Neuronal stem cell (in vitro differentiated cells): ENCODE data around the gene DCD.

Experiments
- DNase-seq: peaks from one replicate; pipeline ENCODE4 v3.0.0-alpha.2; 2013; ENCODE audit warnings: low spot score
- H2AFZ ChIP-seq: one replicate; pipeline ENCODE4 v1.6.1; 2013; ENCODE audit warnings: mild to moderate bottlenecking, low read length, inconsistent platforms
- H2AK5ac ChIP-seq: 2 replicates; pipeline ENCODE4 v1.6.1; 2013; ENCODE audit warnings: low read depth, mild to moderate bottlenecking, inconsistent platforms, low read length, moderate library complexity, mixed read lengths
- H2BK120ac ChIP-seq: 2 replicates; pipeline ENCODE4 v1.6.1; 2013; ENCODE audit warnings: low read depth, mild to moderate bottlenecking, inconsistent platforms, low read length, moderate library complexity, mixed read lengths
- H2BK12ac ChIP-seq: one replicate; pipeline ENCODE4 v1.6.1; 2013; ENCODE audit warnings: low read length, inconsistent platforms
- H2BK15ac ChIP-seq: 2 replicates; pipeline ENCODE4 v1.6.1; 2013; ENCODE audit warnings: mild to moderate bottlenecking, low read length, inconsistent platforms, mixed read lengths
- H2BK5ac ChIP-seq: one replicate; pipeline ENCODE4 v1.6.1; 2013; ENCODE audit warnings: inconsistent platforms, mild to moderate bottlenecking, low read length, moderate library complexity
- H3K14ac ChIP-seq: one replicate; pipeline ENCODE4 v1.6.1; 2013; ENCODE audit warnings: low read length, inconsistent platforms
- H3K18ac ChIP-seq: 2 replicates; pipeline ENCODE4 v1.6.1; 2013; ENCODE audit warnings: low read length, inconsistent platforms
- H3K23ac ChIP-seq: 2 replicates; pipeline ENCODE4 v1.6.1; 2013; ENCODE audit warnings: low read depth, mild to moderate bottlenecking, mixed read lengths, low read length, inconsistent platforms; ENCODE audit not compliant: poor library complexity
- H3K27ac ChIP-seq: replicated peaks from 3 replicates; pipeline ENCODE4 v1.5.1; 2013; ENCODE audit warnings: low read length, inconsistent platforms
- H3K27me3 ChIP-seq, 3 experiments: 2 replicates each; pipeline ENCODE4 v1.6.1; 2013; ENCODE audit warnings: low read length in 3 of 3, mild to moderate bottlenecking in 2 of 3, inconsistent platforms in 1 of 3, low read depth in 1 of 3, mixed read lengths in 1 of 3, moderate library complexity in 1 of 3; ENCODE audit not compliant: control insufficient read depth in 3 of 3, insufficient read depth in 3 of 3
- H3K36me3 ChIP-seq, 2 donors: replicated peaks in 1 of 2; 2 replicates each; pipeline ENCODE4 v1.6.1; 2013; ENCODE audit warnings: low read length in 2 of 2; ENCODE audit not compliant: control insufficient read depth in 2 of 2, insufficient read depth in 2 of 2
- H3K4ac ChIP-seq: 2 replicates; pipeline ENCODE4 v1.6.1; 2013; ENCODE audit warnings: inconsistent platforms, mild to moderate bottlenecking, low read length, moderate library complexity
- H3K4me1 ChIP-seq, 2 donors: 1 replicate in 1 of 2; 2 replicates in 1 of 2; pipeline ENCODE4 v1.6.1; 2013; ENCODE audit warnings: low read length in 2 of 2, low read depth in 1 of 2; ENCODE audit not compliant: control insufficient read depth in 2 of 2, insufficient read depth in 1 of 2
- H3K4me2 ChIP-seq: one replicate; pipeline ENCODE4 v1.6.1; 2013; ENCODE audit warnings: mild to moderate bottlenecking, low read length, inconsistent platforms; ENCODE audit not compliant: insufficient read depth, poor library complexity, severe bottlenecking
- H3K4me3 ChIP-seq, 2 donors: 2 replicates each; pipeline ENCODE4 v1.5.1; 2013; ENCODE audit warnings: low read length in 2 of 2, mild to moderate bottlenecking in 2 of 2, inconsistent platforms in 1 of 2, moderate library complexity in 1 of 2
- H3K79me1 ChIP-seq: one replicate; pipeline ENCODE4 v1.6.1; 2013; ENCODE audit warnings: low read depth, mild to moderate bottlenecking, inconsistent platforms, low read length, moderate library complexity
- H3K9ac ChIP-seq: one replicate; pipeline ENCODE4 v1.6.1; 2013; ENCODE audit warnings: mild to moderate bottlenecking, low read depth, low read length, inconsistent platforms; ENCODE audit not compliant: poor library complexity
- H3K9me3 ChIP-seq, 2 donors: replicated peaks in 1 of 2; 2 replicates each; pipeline versions ENCODE3 to v1.6.1; 2013; ENCODE audit warnings: low read length in 2 of 2, mild to moderate bottlenecking in 2 of 2, inconsistent platforms in 1 of 2, low read depth in 1 of 2, mixed read lengths in 1 of 2, moderate library complexity in 1 of 2; ENCODE audit not compliant: control insufficient read depth in 2 of 2, insufficient read depth in 1 of 2
- H4K8ac ChIP-seq: one replicate; pipeline ENCODE4 v1.6.1; 2013; ENCODE audit warnings: low read depth, mild to moderate bottlenecking, inconsistent platforms, low read length, moderate library complexity
- H4K91ac ChIP-seq: one replicate; pipeline ENCODE4 v1.6.1; 2013; ENCODE audit warnings: low read length, low read depth, mild to moderate bottlenecking, inconsistent platforms; ENCODE audit not compliant: poor library complexity
- WGBS, 2 donors: extraction: QIAGEN DNeasy Blood & Tissue Kit; methylation state at CpG; one replicate each; pipeline ENCODE4 v1.1.7; 2013; ENCODE audit warnings: missing lambda C conversion rate in 2 of 2, mixed read lengths in 1 of 2; ENCODE audit not compliant: insufficient read length in 2 of 2, insufficient replicate concordance in 1 of 2; ENCODE audit errors: extremely low coverage in 2 of 2; 5-methylcytosine and 5-hydroxymethylcytosine counted together

The DCD gene

GRCh38 chr12:54654926-54655325, 6.8 kb upstream of the DCD start:
- H3K14ac ChIP-seq, result no peak overlapping the region
- H3K4me2 ChIP-seq, result no peak overlapping the region
- H3K79me1 ChIP-seq, result no peaks in the 10 kb centered on the region
- H4K91ac ChIP-seq, result no peak overlapping the region
- no peak overlapping the region for H3K18ac ChIP-seq
- H3K23ac ChIP-seq, result no peak overlapping the region
- peak overlapping the region; percentile 36 for H3K27ac ChIP-seq
- no peak overlapping the region for H2BK15ac ChIP-seq
- no peak overlapping the region for H4K8ac ChIP-seq
- no peak overlapping the region for H3K4me3 ChIP-seq
- H3K36me3 ChIP-seq, result no peaks in the 10 kb centered on the region
- H3K4ac ChIP-seq, result no peak overlapping the region
- WGBS, 2 donors, result no CpG with 5 or more reads among the region's 2 CpGs
- no peak overlapping the region for H2BK120ac ChIP-seq
- H2AFZ ChIP-seq, result peak overlapping the region; percentile 53
- H3K9me3 ChIP-seq, result peaks cover 0 to 9% of the 10 kb centered on the region in 2 donors
- H2BK5ac ChIP-seq, result no peak overlapping the region
- H2BK12ac ChIP-seq, result no peak overlapping the region
- DNase-seq, result no peak
- no peak overlapping the region for H2AK5ac ChIP-seq
- peaks cover 0 to 5% of the 10 kb centered on the region in 2 donors for H3K4me1 ChIP-seq
- no peak overlapping the region for H3K9ac ChIP-seq
- peaks cover 0 to 3% (median 0%) of the 10 kb centered on the region in 3 experiments for H3K27me3 ChIP-seq

- WGBS, 2 donors, result no CpG with 5 or more reads among the region's 9 CpGs
- no peak overlapping the region for H4K8ac ChIP-seq
- H2BK120ac ChIP-seq, result no peak overlapping the region
- H3K18ac ChIP-seq, result peak overlapping the region; percentile 42
- H3K79me1 ChIP-seq, result no peaks in the 10 kb centered on the region
- H2BK15ac ChIP-seq, result no peak overlapping the region
- no peak overlapping the region for H2BK5ac ChIP-seq
- no peak overlapping the region for H3K9ac ChIP-seq
- H3K27ac ChIP-seq, result no peak overlapping the region
- no peak overlapping the region for H3K14ac ChIP-seq
- H3K4me3 ChIP-seq, result peak overlapping the region in 1 of 2 donors; percentile 16
- no peak overlapping the region for H2AK5ac ChIP-seq
- peaks cover 0 to 5% of the 10 kb centered on the region in 2 donors for H3K4me1 ChIP-seq
- no peak for DNase-seq
- no peak overlapping the region for H3K23ac ChIP-seq
- no peak overlapping the region for H3K4me2 ChIP-seq
- peaks cover 0 to 8% of the 10 kb centered on the region in 2 donors for H3K9me3 ChIP-seq
- no peak overlapping the region for H2AFZ ChIP-seq
- H2BK12ac ChIP-seq, result no peak overlapping the region
- H3K4ac ChIP-seq, result no peak overlapping the region
- H4K91ac ChIP-seq, result no peak overlapping the region
- H3K27me3 ChIP-seq, result peaks cover 0 to 3% (median 0%) of the 10 kb centered on the region in 3 experiments
- H3K36me3 ChIP-seq, result no peaks in the 10 kb centered on the region
These were observed 4.9 kb upstream of the DCD start for GRCh38 chr12:54653025-54653424.

- Histone ChIP-seq H3K9me3 (peaks cover 0 to 4% of the 10 kb centered on the region in 2 donors), H3K4me2 (no peak overlapping the region), H3K27ac (no peak overlapping the region), H3K4me3 (no peak overlapping the region), H3K23ac (no peak overlapping the region), H3K4ac (no peak overlapping the region), H3K9ac (no peak overlapping the region), H3K36me3 (no peaks in the 10 kb centered on the region), H4K91ac (no peak overlapping the region), H2BK5ac (no peak overlapping the region), H2BK15ac (no peak overlapping the region), H2BK12ac (no peak overlapping the region), H2BK120ac (no peak overlapping the region), H3K27me3 (peaks cover 0 to 3% (median 0%) of the 10 kb centered on the region in 3 experiments), H2AK5ac (no peak overlapping the region), H3K14ac (no peak overlapping the region), H4K8ac (no peak overlapping the region), H3K79me1 (no peaks in the 10 kb centered on the region), H3K4me1 (peaks cover 0 to 5% of the 10 kb centered on the region in 2 donors), H2AFZ (no peak overlapping the region), H3K18ac (no peak overlapping the region)
- no CpG with 5 or more reads among the region's 5 CpGs for WGBS, 2 donors
- DNase-seq, result no peak
These were observed 2.7 kb upstream of the DCD start for GRCh38 chr12:54650889-54651288.

DNA sequence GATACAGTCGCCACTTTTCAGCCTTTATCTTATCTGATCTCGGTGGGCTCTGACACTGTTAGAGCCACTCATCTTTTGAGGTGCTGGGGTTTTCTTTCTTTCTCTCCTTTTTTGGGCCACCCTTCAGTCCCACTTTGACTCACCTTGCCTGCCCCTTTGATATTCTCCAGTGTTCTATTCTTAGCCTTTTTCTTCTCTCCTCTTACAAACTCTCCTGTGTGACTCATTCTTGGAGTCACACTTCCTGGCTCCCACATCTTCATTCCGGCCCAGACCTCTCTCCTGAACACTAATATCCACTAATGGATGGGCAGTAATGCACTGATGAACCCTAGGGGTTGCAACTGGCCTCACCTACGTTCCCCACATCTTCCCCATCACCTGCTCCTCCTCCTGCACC, 2.2 kb upstream of the DCD start:
- Histone ChIP-seq H3K23ac (no peak overlapping the region), H3K9me3 (peaks cover 0 to 4% of the 10 kb centered on the region in 2 donors), H3K14ac (no peak overlapping the region), H3K27ac (no peak overlapping the region), H4K91ac (no peak overlapping the region), H2BK12ac (no peak overlapping the region), H3K4me2 (no peak overlapping the region), H2BK5ac (no peak overlapping the region), H3K4me3 (no peak overlapping the region), H2AK5ac (no peak overlapping the region), H2AFZ (no peak overlapping the region), H3K4ac (no peak overlapping the region), H3K9ac (no peak overlapping the region), H3K79me1 (no peaks in the 10 kb centered on the region), H3K18ac (no peak overlapping the region), H3K27me3 (peaks cover 0 to 8% (median 0%) of the 10 kb centered on the region in 3 experiments), H3K4me1 (peaks cover 0 to 5% of the 10 kb centered on the region in 2 donors), H3K36me3 (no peaks in the 10 kb centered on the region), H4K8ac (no peak overlapping the region), H2BK15ac (no peak overlapping the region), H2BK120ac (no peak overlapping the region)
- WGBS, 2 donors, result no CpG with 5 or more reads among the region's 4 CpGs
- DNase-seq, result no peak
